SK-N-DZ (cell line): Measurements from ENCODE around the gene LYRM4.

Experiments
- DNase-seq: peaks from one replicate; pipeline ENCODE4 v3.0.0-alpha.2; 2015; ENCODE audit warnings: low spot score

The LYRM4 gene

DNA sequence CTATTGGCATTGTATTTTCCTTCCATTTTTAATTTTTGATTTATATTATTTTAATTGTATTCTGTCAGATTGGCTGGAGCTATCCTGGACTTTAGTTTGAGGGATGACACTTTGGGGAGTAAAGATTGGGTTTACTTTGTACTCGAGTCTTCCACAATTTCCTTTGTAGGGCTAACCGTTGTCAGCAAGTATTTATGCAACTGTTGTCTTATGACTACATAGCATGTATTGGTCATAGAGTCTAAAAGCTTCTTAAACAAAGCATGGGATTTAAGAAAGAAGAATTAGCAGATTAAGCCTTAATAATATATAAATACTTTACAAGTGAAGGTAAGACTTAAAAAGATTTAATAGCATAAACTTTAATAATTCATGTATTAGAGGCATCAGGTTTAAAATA is 20.2 kb upstream of the LYRM4 start:
- no peak for DNase-seq

DNA sequence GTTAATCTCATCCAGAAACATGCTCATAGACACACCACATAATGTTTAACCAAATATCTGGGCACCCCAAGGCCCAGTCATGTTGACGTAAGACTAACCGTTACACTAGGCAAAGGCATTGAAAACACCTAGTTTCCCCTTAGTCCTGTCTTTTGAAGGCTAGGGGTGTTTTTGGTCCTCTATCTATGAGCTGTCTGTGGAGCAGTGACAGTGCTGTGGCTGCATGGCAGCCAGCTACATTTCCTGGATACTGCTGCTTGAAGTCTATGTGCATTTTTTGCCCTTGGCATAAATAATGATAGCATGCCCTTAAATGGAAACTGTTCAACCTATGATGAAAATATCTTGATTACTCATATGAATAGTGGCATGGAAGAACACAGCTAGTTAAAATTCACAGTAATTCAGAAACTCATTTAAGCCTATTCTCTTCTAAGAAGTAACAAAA is 19.2 kb upstream of the LYRM4 start:
- DNase-seq: no peak

DNA sequence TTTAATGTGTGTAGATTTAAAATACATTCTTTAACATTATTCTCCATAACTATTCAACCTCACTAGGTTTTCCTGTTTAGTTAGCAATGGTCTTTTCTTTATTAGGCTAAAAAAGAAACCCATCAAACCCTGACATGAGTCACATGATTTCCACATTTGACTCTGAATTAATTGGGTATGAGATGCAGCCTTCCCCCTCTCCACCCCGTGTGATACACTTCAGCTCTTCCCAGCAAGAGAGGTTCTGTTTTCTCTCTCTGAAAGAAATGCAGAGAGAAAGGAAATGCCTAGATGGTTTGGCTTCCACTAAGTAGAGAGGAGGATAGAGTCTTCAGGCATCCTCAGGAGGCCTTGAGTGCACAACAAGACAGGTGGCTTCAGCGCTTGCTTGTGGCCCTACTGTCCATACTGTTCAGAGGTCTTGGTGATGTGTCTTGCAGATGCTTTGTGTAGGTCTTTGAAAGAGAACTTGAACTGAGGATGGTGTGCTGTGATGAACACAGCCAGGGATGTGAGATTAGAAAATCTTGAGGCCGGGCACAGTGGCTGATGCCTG is 17.9 kb upstream of the LYRM4 start:
- no peak for DNase-seq

DNA sequence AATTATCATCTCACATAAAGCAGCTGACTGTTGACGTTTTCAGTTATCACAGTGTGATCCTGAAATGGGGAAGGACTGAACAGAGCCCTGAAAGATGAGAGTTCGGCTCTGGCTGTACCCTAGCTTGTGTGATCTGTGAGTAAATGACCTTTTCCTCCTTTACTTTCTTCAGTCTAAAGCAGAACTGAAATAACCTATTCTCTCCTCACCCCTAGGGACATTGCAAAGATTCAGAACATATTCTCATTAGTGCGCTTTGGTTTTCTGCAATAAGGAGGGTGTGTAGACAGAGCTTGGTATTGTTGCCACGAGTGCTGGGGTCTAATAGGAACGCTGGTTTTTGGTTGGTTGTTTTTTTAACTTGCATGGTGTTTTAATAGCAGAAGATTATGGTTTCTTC is 17.3 kb upstream of the LYRM4 start:
- no peak for DNase-seq

DNA sequence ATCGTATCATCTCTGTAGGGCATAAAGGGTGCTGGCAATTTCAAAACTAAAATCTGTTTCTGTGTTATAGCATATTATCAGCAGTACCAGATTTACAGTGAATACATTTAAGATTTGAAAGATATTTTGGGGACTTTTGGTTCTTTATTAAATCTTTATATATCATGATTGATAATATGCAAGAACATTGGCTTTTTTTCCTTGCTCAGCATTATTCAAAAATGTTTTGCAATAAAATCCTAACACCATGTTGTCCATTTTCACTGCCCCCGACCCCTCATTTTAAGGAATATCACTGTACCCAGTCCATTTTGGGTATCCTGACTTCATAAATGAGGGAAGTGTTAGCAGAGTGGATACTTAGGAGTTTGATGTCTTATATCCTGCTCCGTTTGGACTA is 16.8 kb upstream of the LYRM4 start:
- DNase-seq: no peak

GRCh38 chr6:5276581-5276980 is 15.8 kb upstream of the LYRM4 start:
- DNase-seq: no peak

DNA sequence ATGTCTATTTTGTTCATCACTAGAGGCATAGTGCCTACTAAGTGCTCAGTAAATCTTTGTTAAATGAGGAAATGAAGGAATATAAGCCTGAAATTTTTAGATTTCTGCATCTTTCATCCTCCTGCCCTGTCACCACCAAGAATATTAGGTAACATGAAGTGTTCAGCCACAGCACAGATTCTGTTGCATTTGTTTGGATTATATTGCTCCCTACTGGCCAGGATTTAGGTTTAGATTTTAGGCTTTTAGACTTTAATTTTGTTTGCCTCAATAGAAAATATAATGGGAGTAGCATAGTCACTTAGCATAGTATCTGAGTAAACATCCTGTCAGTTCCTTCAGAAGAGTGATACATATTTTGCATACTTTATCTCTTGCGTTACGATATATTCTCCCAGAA is 14.7 kb upstream of the LYRM4 start:
- no peak for DNase-seq

GRCh38 chr6:5274231-5274630 is 13.5 kb upstream of the LYRM4 start:
- no peak for DNase-seq

DNA sequence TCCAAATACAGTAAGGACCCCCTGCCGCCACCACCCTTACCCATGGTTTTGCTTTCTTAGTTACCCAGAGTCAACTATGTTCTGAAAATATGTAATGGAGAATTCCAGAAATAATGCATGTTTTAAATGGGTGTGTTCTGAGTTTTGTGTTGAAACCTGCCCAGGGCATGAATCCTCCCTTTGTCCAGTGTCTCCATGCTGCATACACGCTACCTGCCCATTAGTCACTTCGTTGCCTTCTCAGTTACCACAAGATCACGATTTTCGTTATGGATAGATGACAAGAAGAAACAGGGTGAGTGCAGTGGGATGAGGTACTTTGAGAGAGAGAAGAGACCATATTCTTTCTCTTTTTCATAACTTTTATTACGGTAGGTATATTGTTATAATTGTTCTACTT is 11.2 kb upstream of the LYRM4 start:
- no peak for DNase-seq

- DNase-seq: no peak
Observed at GRCh38 chr6:5270093-5270680, 9.4 kb upstream of the LYRM4 start.

DNA sequence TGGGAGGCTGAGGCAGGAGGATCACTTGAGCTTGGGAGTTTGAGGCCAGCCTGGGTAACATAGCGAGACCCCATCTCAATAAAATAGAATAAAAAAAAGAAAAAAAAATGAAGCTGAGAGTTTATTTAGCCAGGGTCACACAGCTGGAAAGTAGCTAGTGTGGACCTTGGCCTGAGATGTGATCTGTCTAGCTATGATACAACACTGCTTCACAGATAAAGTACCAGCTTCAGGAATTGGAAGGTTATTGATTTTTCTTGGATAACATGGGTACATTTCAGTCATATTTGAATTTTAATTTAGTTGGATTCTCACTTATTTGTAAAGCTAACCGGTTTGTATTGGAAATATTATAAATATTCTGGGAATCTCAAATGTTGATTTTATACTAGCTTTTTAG is 5.7 kb upstream of the LYRM4 start:
- DNase-seq: no peak

GRCh38 chr6:5261545-5262109 is 877 bp upstream of the LYRM4 start:
- no peak for DNase-seq

- DNase-seq: peak; percentile 70
Observed at GRCh38 chr6:5260111-5260620, 584 bp downstream of the LYRM4 start.

DNA sequence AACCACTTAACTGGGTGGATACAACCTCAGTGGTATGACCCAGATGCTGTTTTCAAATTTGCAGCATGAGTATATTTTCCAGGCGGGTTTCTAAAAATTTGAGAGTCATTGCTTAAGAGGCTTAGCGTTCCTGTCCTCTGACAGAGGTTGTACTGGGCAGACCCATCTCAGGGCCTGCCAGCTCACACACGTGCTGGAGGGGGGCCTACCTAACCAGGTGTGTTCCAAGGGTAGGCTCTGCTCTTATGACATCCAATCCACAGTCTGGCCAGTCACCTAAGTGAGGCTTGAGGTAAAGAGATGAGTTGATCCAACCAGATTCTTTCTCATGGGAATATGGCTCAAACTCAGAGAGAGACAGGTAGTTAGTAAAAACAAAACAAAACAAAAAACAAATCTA is 1.3 kb downstream of the LYRM4 start:
- no peak for DNase-seq

- no peak for DNase-seq
Observed at GRCh38 chr6:5257400-5257799, 3.4 kb downstream of the LYRM4 start.

DNA sequence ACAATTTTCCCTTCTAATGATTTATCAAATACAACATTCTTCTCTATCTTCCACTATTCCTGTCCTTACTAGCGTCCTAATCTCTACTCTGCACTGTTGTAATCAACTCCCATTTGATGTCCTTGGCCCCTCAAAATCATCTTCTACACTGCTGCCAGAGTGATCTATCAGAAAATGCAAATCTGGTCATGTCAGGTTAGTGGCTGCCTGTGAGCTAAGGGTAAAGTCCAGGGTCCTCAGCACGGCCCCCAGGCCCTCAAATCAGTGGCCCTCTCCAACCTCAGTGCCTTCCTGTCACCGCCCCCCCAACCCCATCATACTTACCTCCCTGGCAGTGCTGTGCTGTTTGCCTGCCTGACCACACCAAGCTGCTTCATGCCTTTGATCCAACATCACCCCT is 3.8 kb downstream of the LYRM4 start:
- no peak for DNase-seq

- no peak for DNase-seq
Observed at GRCh38 chr6:5250911-5251310, 9.8 kb downstream of the LYRM4 start.

DNA sequence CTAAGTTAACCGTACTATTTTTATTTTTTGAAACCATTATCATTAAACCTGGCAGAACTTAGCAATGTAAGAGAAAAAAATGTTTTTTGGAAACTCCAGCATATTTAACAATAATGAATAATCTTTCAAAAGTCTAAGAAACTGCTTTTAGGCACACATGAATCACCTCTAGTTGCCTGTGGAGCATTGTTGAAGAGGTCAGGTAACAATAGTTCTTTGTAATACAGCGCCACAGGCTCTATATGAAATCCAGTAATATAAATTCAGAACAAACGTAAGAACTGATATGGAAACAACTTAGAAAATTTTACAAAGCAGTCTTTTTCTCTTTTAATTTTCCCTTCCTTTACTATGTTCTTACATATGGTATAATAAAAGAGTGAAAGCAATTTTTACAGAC is 10.3 kb downstream of the LYRM4 start:
- DNase-seq: no peak

GRCh38 chr6:5249451-5250122 is 11.2 kb downstream of the LYRM4 start:
- no peak for DNase-seq

DNA sequence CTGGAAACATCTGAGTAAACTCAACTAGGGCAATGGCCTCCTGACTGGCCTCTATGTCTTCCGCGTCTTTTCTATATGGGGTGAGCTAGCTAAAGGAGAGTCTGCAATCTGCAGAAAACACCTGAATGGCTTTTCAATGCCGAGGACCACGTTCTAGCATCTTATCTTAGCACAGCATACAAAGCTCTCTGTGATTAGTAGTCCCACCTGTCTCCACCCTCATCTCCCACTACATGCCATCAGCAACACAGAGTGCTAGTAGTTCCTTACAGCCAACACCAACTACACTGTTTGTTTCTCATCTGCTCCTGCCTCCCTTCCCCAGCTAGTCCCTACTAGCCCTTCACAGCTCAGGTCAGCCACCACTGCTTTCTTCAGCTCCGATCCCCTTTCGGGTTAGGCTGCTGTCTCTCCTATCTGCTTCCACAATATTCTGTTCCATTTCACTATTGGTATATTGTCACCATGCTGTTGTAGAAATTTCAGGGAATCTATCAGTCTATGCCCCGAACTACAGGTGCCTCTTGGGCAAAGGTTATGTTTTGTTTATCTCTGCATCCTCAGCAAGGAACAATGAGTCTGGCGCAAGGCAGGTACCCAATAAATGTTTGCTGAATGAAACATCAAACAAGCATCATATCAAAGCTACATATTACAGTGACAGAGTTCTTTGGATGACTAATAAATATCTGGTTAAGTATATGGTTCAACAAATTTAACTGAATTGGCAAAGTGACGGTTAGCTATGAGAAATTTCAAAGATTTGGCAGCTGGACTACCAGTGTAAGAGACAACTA is 12.2 kb downstream of the LYRM4 start:
- DNase-seq: no peak

GRCh38 chr6:5247201-5247600 is 13.5 kb downstream of the LYRM4 start:
- DNase-seq: peak; percentile 64
